ENCODE data around the gene CCDC69.

Gene CCDC69

DNA sequence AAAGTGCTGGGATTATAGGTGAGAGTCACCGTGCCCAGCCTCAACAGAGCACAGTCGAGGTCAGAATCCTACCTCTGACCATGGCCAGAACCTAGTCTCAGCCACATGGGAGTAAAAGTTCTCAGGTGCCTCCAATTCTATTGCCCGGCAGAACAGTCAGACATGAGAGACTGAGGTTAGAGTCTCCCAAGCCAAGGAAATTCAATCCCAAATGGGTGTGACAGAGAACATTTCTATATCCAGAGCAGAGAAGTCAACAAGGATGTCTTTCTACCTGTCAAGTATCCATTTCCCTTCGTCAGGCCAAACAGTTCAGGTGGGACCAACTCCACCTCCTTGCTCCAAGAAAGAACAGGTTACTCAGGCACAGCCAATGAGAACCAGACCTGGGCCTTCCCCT is 76.9 kb downstream of the CCDC69 start:
- Histone ChIP-seq H3K4me2 (ENCODE audit: low read depth, low read length, poor library complexity, severe bottlenecking) (no peak overlapping the region), H3F3A (ENCODE audit: insufficient read depth) (no peaks in the 10 kb centered on the region), H2AFZ (ENCODE audit: low read depth, low read length, severe bottlenecking) (no peak overlapping the region), H3K36me3 (ENCODE audit: low read length) (no peaks in the 10 kb centered on the region), H3K9me2 (replicated peaks; ENCODE audit: insufficient read depth, low read length) (no peaks in the 10 kb centered on the region), H3K4me3 (ENCODE audit: insufficient read depth, low read length, poor library complexity, severe bottlenecking) (no peak overlapping the region), H3K79me2 (ENCODE audit: insufficient read depth, low read length) (no peaks in the 10 kb centered on the region), H3K9me3 (ENCODE audit: insufficient read depth, low read length) (no peaks in the 10 kb centered on the region), H3K9ac (ENCODE audit: low read length) (no peak overlapping the region), H3K27ac (ENCODE audit: low read depth, low read length) (no peak overlapping the region), H4K20me1 (ENCODE audit: low read depth, low read length) (no peaks in the 10 kb centered on the region), H3K27me3 (ENCODE audit: low read length) (no peaks in the 10 kb centered on the region)
- TF ChIP-seq, protein P1, sequence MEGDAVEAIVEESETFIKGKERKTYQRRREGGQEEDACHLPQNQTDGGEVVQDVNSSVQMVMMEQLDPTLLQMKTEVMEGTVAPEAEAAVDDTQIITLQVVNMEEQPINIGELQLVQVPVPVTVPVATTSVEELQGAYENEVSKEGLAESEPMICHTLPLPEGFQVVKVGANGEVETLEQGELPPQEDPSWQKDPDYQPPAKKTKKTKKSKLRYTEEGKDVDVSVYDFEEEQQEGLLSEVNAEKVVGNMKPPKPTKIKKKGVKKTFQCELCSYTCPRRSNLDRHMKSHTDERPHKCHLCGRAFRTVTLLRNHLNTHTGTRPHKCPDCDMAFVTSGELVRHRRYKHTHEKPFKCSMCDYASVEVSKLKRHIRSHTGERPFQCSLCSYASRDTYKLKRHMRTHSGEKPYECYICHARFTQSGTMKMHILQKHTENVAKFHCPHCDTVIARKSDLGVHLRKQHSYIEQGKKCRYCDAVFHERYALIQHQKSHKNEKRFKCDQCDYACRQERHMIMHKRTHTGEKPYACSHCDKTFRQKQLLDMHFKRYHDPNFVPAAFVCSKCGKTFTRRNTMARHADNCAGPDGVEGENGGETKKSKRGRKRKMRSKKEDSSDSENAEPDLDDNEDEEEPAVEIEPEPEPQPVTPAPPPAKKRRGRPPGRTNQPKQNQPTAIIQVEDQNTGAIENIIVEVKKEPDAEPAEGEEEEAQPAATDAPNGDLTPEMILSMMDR (IDR thresholded peaks at IDR 0.05; ENCODE audit: insufficient read depth, low read length, poor library complexity, severe bottlenecking), result no peak
- TF ChIP-seq EZH2phosphoT487 (conservative IDR thresholded peaks at IDR 0.05; ENCODE audit: low read length), result no peak

DNA sequence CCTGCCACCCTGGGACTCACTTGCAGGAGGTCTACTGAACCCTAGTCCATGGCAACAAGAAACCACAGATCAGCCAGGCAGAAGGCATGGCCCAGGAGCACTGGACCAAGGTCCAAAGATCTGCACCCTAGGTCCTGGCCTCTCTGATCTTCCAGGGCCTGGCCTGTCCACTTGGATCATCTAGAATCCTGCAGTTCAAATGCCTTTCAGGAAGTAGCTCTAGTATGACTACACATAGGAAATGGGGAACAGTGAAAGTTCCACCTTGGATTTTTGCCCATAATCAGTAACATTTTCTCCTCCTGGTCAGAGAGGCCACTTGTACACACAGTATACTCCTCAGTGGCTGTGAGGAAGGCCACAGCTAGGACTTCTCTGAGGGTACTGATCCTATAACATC is 77.8 kb downstream of the CCDC69 start:
- Histone ChIP-seq H3K4me3 (ENCODE audit: insufficient read depth, low read length, poor library complexity, severe bottlenecking) (no peak overlapping the region), H3K9me3 (ENCODE audit: insufficient read depth, low read length) (no peaks in the 10 kb centered on the region), H3K36me3 (ENCODE audit: low read length) (no peaks in the 10 kb centered on the region), H3K27ac (ENCODE audit: low read depth, low read length) (no peak overlapping the region), H3F3A (ENCODE audit: insufficient read depth) (no peaks in the 10 kb centered on the region), H3K9me2 (replicated peaks; ENCODE audit: insufficient read depth, low read length) (no peaks in the 10 kb centered on the region), H2AFZ (ENCODE audit: low read depth, low read length, severe bottlenecking) (no peak overlapping the region), H4K20me1 (ENCODE audit: low read depth, low read length) (no peaks in the 10 kb centered on the region), H3K9ac (ENCODE audit: low read length) (no peak overlapping the region), H3K27me3 (ENCODE audit: low read length) (no peaks in the 10 kb centered on the region), H3K79me2 (ENCODE audit: insufficient read depth, low read length) (no peaks in the 10 kb centered on the region), H3K4me2 (ENCODE audit: low read depth, low read length, poor library complexity, severe bottlenecking) (no peak overlapping the region)
- TF ChIP-seq EZH2phosphoT487 (conservative IDR thresholded peaks at IDR 0.05; ENCODE audit: low read length), result no peak
- TF ChIP-seq, protein P1 (IDR thresholded peaks at IDR 0.05; ENCODE audit: insufficient read depth, low read length, poor library complexity, severe bottlenecking), result no peak

GRCh38 chr5:151144922-151145321 is 79.0 kb downstream of the CCDC69 start:
- no peak overlapping the region for H3K4me3 ChIP-seq (ENCODE audit: insufficient read depth, low read length, poor library complexity, severe bottlenecking)
- H2AFZ ChIP-seq (ENCODE audit: low read depth, low read length, severe bottlenecking), result no peak overlapping the region
- TF ChIP-seq, protein P1 (IDR thresholded peaks at IDR 0.05; ENCODE audit: insufficient read depth, low read length, poor library complexity, severe bottlenecking), result no peak
- TF ChIP-seq EZH2phosphoT487 (conservative IDR thresholded peaks at IDR 0.05; ENCODE audit: low read length), result no peak
- H3K27me3 ChIP-seq (ENCODE audit: low read length), result no peaks in the 10 kb centered on the region
- no peaks in the 10 kb centered on the region for H3K36me3 ChIP-seq (ENCODE audit: low read length)
- no peak overlapping the region for H3K4me2 ChIP-seq (ENCODE audit: low read depth, low read length, poor library complexity, severe bottlenecking)
- H3F3A ChIP-seq (ENCODE audit: insufficient read depth), result no peaks in the 10 kb centered on the region
- no peaks in the 10 kb centered on the region for H3K9me3 ChIP-seq (ENCODE audit: insufficient read depth, low read length)
- no peaks in the 10 kb centered on the region for H3K79me2 ChIP-seq (ENCODE audit: insufficient read depth, low read length)
- H3K27ac ChIP-seq (ENCODE audit: low read depth, low read length), result no peak overlapping the region
- no peaks in the 10 kb centered on the region for H4K20me1 ChIP-seq (ENCODE audit: low read depth, low read length)
- H3K9ac ChIP-seq (ENCODE audit: low read length), result no peak overlapping the region
- H3K9me2 ChIP-seq (replicated peaks; ENCODE audit: insufficient read depth, low read length), result no peaks in the 10 kb centered on the region
